Amniotic epithelial cell (primary cell): ENCODE results near the gene COX20.

Source experiments
- DNase-seq: peaks from one replicate; pipeline ENCODE4 v3.0.0-alpha.2; 2010; ENCODE audit warnings: low read depth

The COX20 gene

GRCh38 chr1:244851546-244852231 is 16.2 kb downstream of the COX20 start:
- no peak for DNase-seq

- no peak for DNase-seq
Measured at GRCh38 chr1:244852694-244853093, 17.2 kb downstream of the COX20 start.

GRCh38 chr1:244854166-244854565 is 18.7 kb downstream of the COX20 start:
- no peak for DNase-seq

GRCh38 chr1:244854865-244855578 is 19.6 kb downstream of the COX20 start:
- DNase-seq = no peak

- no peak for DNase-seq
Measured at GRCh38 chr1:244857761-244858160, 22.3 kb downstream of the COX20 start.

GRCh38 chr1:244858357-244858756 is 22.9 kb downstream of the COX20 start:
- no peak for DNase-seq

- DNase-seq = no peak
Measured at GRCh38 chr1:244860078-244860477, 24.6 kb downstream of the COX20 start.

GRCh38 chr1:244860914-244861610 is 25.6 kb downstream of the COX20 start:
- DNase-seq = no peak

- DNase-seq = no peak
Measured at GRCh38 chr1:244861683-244862082, 26.2 kb downstream of the COX20 start.

GRCh38 chr1:244862354-244862698 is 26.9 kb downstream of the COX20 start:
- DNase-seq = no peak

- peak; percentile 86 for DNase-seq
Measured at GRCh38 chr1:244862699-244863490, 27.4 kb downstream of the COX20 start.

GRCh38 chr1:244863491-244864252 is 28.2 kb downstream of the COX20 start:
- DNase-seq = no peak

GRCh38 chr1:244864253-244865027 is 29.0 kb downstream of the COX20 start, which contains the start of gene HNRNPU:
Gene HNRNPU (minus strand): TSS chr1:244864543. CDS start chr1:244864307, 236 bp downstream.
- peak; percentile 93 for DNase-seq

- DNase-seq = peak; percentile 30
Measured at GRCh38 chr1:244865028-244865371, 29.5 kb downstream of the COX20 start.

- DNase-seq = no peak
Measured at GRCh38 chr1:244865820-244866219, 30.4 kb downstream of the COX20 start.

- no peak for DNase-seq
Measured at GRCh38 chr1:244866355-244866754, 30.9 kb downstream of the COX20 start.

GRCh38 chr1:244868484-244869363 is 33.3 kb downstream of the COX20 start:
- DNase-seq = no peak

GRCh38 chr1:244869364-244869827 is 33.9 kb downstream of the COX20 start:
- DNase-seq = no peak

- no peak for DNase-seq
Measured at GRCh38 chr1:244869950-244870349, 34.5 kb downstream of the COX20 start.
